ENCODE measurements around the gene MATN1.

DNA sequence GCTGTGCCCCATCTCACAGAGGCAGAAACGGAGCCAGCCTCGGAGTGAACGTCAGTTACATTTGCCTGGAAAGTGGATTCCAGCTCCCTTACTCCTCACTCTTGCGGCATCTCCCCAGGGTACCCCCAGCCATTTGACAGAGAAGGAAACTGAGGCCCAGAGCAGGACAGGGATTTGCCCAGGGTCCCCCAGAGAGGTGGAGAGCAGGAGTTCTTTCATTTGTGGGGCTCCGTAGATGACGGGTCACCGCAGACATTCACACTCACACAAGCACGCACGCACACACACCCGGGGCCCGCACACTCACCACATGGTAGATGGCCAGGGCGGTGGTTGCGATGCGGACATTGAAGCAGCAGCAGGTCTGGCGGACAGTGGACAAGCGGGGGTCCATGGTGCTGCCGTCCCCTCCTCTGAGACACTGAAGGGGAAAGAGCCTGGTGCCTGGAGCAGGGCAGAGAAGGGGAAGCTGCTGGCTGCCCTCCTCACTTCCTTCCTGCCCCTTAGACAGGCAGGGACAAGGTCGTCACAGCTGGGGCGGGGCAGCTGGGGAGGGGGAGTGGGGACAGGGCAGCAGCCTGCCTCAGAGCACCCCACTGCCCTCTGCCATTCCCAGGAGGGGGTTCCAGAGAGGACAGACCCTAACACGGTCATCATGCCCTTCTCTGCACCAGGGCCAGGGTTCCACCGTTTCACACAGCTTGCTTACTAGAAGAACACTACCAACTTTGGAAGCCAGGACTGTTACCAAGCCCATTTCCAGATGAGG lies 34.2 kb upstream of the MATN1 start, which contains the start of gene LAPTM5:
- TF ChIP-seq, protein P1, sequence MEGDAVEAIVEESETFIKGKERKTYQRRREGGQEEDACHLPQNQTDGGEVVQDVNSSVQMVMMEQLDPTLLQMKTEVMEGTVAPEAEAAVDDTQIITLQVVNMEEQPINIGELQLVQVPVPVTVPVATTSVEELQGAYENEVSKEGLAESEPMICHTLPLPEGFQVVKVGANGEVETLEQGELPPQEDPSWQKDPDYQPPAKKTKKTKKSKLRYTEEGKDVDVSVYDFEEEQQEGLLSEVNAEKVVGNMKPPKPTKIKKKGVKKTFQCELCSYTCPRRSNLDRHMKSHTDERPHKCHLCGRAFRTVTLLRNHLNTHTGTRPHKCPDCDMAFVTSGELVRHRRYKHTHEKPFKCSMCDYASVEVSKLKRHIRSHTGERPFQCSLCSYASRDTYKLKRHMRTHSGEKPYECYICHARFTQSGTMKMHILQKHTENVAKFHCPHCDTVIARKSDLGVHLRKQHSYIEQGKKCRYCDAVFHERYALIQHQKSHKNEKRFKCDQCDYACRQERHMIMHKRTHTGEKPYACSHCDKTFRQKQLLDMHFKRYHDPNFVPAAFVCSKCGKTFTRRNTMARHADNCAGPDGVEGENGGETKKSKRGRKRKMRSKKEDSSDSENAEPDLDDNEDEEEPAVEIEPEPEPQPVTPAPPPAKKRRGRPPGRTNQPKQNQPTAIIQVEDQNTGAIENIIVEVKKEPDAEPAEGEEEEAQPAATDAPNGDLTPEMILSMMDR (IDR thresholded peaks at IDR 0.05; ENCODE audit: low read depth, low read length, missing input control) = no peak
- TF ChIP-seq GABPA (IDR thresholded peaks at IDR 0.05 in 1 of 2, conservative IDR thresholded peaks at IDR 0.05 in 1 of 2) (no peak), RAD21 (IDR thresholded peaks at IDR 0.05) (no peak)
- TF ChIP-seq, protein P2, sequence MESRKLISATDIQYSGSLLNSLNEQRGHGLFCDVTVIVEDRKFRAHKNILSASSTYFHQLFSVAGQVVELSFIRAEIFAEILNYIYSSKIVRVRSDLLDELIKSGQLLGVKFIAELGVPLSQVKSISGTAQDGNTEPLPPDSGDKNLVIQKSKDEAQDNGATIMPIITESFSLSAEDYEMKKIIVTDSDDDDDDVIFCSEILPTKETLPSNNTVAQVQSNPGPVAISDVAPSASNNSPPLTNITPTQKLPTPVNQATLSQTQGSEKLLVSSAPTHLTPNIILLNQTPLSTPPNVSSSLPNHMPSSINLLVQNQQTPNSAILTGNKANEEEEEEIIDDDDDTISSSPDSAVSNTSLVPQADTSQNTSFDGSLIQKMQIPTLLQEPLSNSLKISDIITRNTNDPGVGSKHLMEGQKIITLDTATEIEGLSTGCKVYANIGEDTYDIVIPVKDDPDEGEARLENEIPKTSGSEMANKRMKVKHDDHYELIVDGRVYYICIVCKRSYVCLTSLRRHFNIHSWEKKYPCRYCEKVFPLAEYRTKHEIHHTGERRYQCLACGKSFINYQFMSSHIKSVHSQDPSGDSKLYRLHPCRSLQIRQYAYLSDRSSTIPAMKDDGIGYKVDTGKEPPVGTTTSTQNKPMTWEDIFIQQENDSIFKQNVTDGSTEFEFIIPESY (IDR thresholded peaks at IDR 0.05) = no peak
- TF ChIP-seq, protein P3, sequence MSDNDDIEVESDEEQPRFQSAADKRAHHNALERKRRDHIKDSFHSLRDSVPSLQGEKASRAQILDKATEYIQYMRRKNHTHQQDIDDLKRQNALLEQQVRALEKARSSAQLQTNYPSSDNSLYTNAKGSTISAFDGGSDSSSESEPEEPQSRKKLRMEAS (IDR thresholded peaks at IDR 0.05) = no peak
